ENCODE results near the gene DIDO1.

The DIDO1 gene

GRCh38 chr20:62905536-62906117, 20.7 kb downstream of the DIDO1 start:
- H3K4me3 ChIP-seq = no peak overlapping the region
- H3K9ac ChIP-seq = peak overlapping the region; percentile 17; the same call in 1 of the 2 replicates
- no peak overlapping the region for H3K27ac ChIP-seq
- peaks cover 93% of the 10 kb centered on the region for H4K20me1 ChIP-seq
- H3K36me3 ChIP-seq = peaks cover 98% of the 10 kb centered on the region
- TF ChIP-seq Cebpa-rat (IDR thresholded peaks at IDR 0.05) = no peak
- H3K4me2 ChIP-seq = no peak overlapping the region
- H3K4me1 ChIP-seq = peaks cover 30% of the 10 kb centered on the region
- no peaks in the 10 kb centered on the region for H3K27me3 ChIP-seq
- H3K9me3 ChIP-seq = no peaks in the 10 kb centered on the region

DNA sequence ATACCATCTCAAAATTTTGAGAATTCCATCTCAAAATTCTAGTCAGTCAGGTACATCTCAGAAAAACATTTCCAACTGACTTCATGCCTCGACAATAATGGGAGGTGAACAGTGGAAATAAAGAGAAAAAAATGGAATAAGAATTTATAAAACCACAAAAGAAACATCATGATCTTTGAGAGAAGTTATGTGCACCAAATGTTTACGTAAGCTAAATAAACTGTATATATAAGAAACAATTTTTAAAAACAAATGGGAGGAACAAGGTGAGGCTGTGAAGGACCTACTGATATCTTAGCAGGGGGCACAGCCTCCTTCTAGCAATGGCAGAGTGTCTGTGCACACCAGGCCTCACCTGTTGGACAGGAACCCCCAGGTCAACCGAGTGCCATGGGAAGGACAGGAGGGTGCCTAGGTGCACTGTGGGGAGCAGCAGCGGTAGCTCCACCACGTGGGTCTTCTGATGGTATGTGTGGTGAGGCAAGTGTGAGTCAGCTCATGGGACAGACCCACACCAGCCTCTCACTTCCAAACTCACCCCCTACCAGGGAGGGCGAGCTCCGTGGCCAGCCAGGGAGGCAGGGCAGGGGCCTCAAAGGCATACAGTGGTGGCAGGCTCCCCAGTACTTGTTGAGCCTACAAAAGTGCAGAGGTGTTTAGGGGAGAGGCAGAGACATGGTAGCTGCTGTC, 23.2 kb downstream of the DIDO1 start:
- H3K9ac ChIP-seq = no peak overlapping the region
- peaks cover 38% of the 10 kb centered on the region for H3K4me1 ChIP-seq
- H3K4me3 ChIP-seq = no peak overlapping the region
- H3K27ac ChIP-seq = no peak overlapping the region
- no peak for TF ChIP-seq Cebpa-rat (IDR thresholded peaks at IDR 0.05)
- peaks cover 93% of the 10 kb centered on the region for H4K20me1 ChIP-seq
- H3K4me2 ChIP-seq = no peak overlapping the region
- H3K9me3 ChIP-seq = no peaks in the 10 kb centered on the region
- peaks cover 73% of the 10 kb centered on the region for H3K36me3 ChIP-seq
- H3K27me3 ChIP-seq = no peaks in the 10 kb centered on the region

- Histone ChIP-seq H4K20me1 (peaks cover 87% of the 10 kb centered on the region), H3K27me3 (no peaks in the 10 kb centered on the region), H3K36me3 (peaks cover 73% of the 10 kb centered on the region), H3K4me1 (peaks cover 39% of the 10 kb centered on the region), H3K27ac (no peak overlapping the region), H3K4me3 (no peak overlapping the region), H3K9ac (no peak overlapping the region), H3K4me2 (no peak overlapping the region), H3K9me3 (no peaks in the 10 kb centered on the region)
- TF ChIP-seq Cebpa-rat (IDR thresholded peaks at IDR 0.05) = no peak
These were observed 24.4 kb downstream of the DIDO1 start for GRCh38 chr20:62901891-62902290.

GRCh38 chr20:62900692-62901584, 25.4 kb downstream of the DIDO1 start:
- peaks cover 78% of the 10 kb centered on the region for H4K20me1 ChIP-seq
- no peaks in the 10 kb centered on the region for H3K9me3 ChIP-seq
- H3K4me2 ChIP-seq = peak overlapping the region; percentile 82
- peak overlapping the region; percentile 12; the same call in 1 of the 2 replicates for H3K27ac ChIP-seq
- H3K4me1 ChIP-seq = peaks cover 40% of the 10 kb centered on the region
- no peaks in the 10 kb centered on the region for H3K27me3 ChIP-seq
- TF ChIP-seq Cebpa-rat (IDR thresholded peaks at IDR 0.05) = no peak
- H3K4me3 ChIP-seq = no peak overlapping the region
- peaks cover 73% of the 10 kb centered on the region for H3K36me3 ChIP-seq
- 0 out of 2 replicates have a peak overlapping the region, but pooled peaks have one; percentile 1 for H3K9ac ChIP-seq

- Histone ChIP-seq H4K20me1 (peaks cover 70% of the 10 kb centered on the region), H3K27ac (peak overlapping the region; percentile 12; the same call in 1 of the 2 replicates), H3K9me3 (no peaks in the 10 kb centered on the region), H3K4me3 (no peak overlapping the region), H3K27me3 (no peaks in the 10 kb centered on the region), H3K36me3 (peaks cover 72% of the 10 kb centered on the region), H3K4me2 (peak overlapping the region; percentile 82), H3K4me1 (peaks cover 47% of the 10 kb centered on the region), H3K9ac (no peak overlapping the region)
- TF ChIP-seq Cebpa-rat (IDR thresholded peaks at IDR 0.05) = no peak
These were observed 26.1 kb downstream of the DIDO1 start for GRCh38 chr20:62900052-62900691.

DNA sequence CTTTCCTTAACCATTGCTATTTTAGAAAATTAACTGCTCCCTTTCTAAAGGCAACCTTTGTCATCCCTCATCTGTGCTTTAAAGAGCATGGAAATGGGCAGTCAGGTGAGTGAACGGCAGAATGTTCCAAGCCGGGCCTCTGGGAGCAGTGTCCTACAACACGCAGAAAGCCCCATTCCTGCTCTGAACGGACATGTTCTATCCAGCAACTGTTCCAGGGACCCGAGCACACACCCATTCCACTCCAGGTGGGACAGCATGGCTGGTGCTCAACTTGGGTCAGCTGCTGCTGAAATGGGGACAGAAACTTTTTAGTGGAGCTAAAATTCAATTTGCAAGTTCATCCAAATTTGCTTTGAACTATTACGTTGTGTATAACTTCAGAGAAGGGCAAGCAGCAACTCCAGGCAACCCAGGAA, 26.7 kb downstream of the DIDO1 start:
- Histone ChIP-seq H3K4me3 (no peak overlapping the region), H3K36me3 (peaks cover 72% of the 10 kb centered on the region), H3K4me2 (peak overlapping the region; percentile 82), H3K9me3 (no peaks in the 10 kb centered on the region), H3K27me3 (no peaks in the 10 kb centered on the region), H3K4me1 (peaks cover 53% of the 10 kb centered on the region), H3K27ac (peak overlapping the region; percentile 22; the same call in 1 of the 2 replicates), H4K20me1 (peaks cover 69% of the 10 kb centered on the region), H3K9ac (no peak overlapping the region)
- TF ChIP-seq Cebpa-rat (IDR thresholded peaks at IDR 0.05) = no peak

DNA sequence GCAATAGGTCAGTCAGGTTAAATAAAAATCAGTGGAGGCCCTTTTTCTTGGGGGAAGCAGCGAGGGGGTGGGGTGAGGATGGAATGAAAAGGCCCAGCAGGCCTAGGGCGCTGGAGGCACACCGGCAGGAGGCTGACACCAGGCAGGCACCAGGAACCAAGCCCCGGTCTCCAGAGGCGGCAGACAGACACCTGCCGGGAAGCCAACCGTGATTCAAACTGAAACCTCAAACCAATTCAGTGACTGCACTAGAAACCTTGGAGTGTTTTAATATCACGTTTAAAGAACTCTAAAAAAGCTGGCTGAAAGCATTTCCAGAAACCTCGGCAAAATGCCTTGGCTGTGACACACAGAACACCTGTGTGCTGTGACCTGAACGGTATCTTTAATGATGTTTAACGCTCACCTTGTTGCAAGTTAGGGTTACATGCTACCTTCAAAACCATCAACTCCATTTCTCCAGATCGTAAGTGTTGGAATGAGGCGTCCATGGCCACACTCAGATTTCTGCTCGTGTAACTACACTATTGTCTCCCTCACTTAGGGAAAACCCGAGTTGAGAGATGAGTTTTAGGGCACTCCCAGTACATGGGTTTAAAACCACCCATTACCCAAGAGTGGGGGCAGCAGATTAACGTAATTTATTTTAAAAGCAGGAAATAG, 27.2 kb downstream of the DIDO1 start:
- no peaks in the 10 kb centered on the region for H3K9me3 ChIP-seq
- no peak for TF ChIP-seq Cebpa-rat (IDR thresholded peaks at IDR 0.05)
- H3K27ac ChIP-seq = peak overlapping the region; percentile 22; the same call in 1 of the 2 replicates
- peak overlapping the region; percentile 82 for H3K4me2 ChIP-seq
- peaks cover 72% of the 10 kb centered on the region for H3K36me3 ChIP-seq
- H3K27me3 ChIP-seq = no peaks in the 10 kb centered on the region
- peaks cover 63% of the 10 kb centered on the region for H4K20me1 ChIP-seq
- H3K4me1 ChIP-seq = peaks cover 58% of the 10 kb centered on the region
- no peak overlapping the region for H3K9ac ChIP-seq
- H3K4me3 ChIP-seq = no peak overlapping the region

- peaks cover 56% of the 10 kb centered on the region for H4K20me1 ChIP-seq
- peak overlapping the region; percentile 22; the same call in 1 of the 2 replicates for H3K27ac ChIP-seq
- H3K4me3 ChIP-seq = no peak overlapping the region
- H3K9me3 ChIP-seq = no peaks in the 10 kb centered on the region
- peaks cover 66% of the 10 kb centered on the region for H3K4me1 ChIP-seq
- H3K36me3 ChIP-seq = peaks cover 72% of the 10 kb centered on the region
- no peak for TF ChIP-seq Cebpa-rat (IDR thresholded peaks at IDR 0.05)
- H3K4me2 ChIP-seq = peak overlapping the region; percentile 82
- no peaks in the 10 kb centered on the region for H3K27me3 ChIP-seq
- no peak overlapping the region for H3K9ac ChIP-seq
These were observed 28.0 kb downstream of the DIDO1 start for GRCh38 chr20:62898093-62898964.
